ENCODE results near the gene YTHDC2. TPM values are rescaled to one million over a fixed set of nuclear protein-coding genes. Genes with fewer than 3 reads are reported as not detected.
A peak's percentile ranks its signal among the peaks of the same experiment; 100 is the strongest.

The YTHDC2 gene
- total RNA-seq, 2 experiments from 2014 or later: 26.8 to 28.2 TPM

DNA sequence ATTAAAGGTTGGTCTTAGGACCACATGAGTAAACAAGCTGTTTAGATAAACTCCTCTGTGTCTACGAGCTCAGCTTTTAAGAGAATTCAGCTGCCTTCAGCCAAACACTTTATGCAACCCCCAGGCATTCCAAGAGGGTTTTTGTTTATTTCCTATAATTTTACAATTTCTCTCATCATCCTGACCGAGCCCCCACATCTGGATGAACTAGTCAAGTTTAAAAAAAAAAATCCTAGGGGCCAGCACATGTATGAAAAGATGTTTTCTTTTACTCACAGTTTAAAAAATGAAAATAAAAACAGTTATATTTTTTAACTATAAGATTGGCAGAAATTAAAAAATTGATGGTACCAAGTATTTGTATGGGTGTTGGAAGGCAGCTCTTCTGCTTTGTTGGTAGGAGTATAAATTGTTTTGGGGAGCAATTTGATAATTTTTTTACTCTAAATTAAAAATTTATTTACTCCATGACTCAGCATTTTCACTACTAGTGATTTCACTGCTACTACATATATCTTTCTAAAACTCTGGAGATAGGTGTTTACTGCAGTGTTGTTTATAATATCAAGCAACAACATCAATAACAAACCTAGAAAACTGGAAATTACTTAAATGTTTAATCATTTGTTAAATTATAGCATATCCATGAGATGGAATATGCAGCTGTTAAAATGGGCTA, 18.1 kb downstream of the YTHDC2 start:
- Mint-ChIP-seq H3K27me3 (no peaks in the 10 kb centered on the region), H3K27ac (no peak overlapping the region), H3K4me1 (ENCODE audit: low read depth) (no peaks in the 10 kb centered on the region), H3K36me3 (ENCODE audit: low read depth) (peaks cover 45% of the 10 kb centered on the region), H3K9me3 (peaks cover 7% of the 10 kb centered on the region), H3K4me3 (no peak overlapping the region)
- TF ChIP-seq, protein P1, sequence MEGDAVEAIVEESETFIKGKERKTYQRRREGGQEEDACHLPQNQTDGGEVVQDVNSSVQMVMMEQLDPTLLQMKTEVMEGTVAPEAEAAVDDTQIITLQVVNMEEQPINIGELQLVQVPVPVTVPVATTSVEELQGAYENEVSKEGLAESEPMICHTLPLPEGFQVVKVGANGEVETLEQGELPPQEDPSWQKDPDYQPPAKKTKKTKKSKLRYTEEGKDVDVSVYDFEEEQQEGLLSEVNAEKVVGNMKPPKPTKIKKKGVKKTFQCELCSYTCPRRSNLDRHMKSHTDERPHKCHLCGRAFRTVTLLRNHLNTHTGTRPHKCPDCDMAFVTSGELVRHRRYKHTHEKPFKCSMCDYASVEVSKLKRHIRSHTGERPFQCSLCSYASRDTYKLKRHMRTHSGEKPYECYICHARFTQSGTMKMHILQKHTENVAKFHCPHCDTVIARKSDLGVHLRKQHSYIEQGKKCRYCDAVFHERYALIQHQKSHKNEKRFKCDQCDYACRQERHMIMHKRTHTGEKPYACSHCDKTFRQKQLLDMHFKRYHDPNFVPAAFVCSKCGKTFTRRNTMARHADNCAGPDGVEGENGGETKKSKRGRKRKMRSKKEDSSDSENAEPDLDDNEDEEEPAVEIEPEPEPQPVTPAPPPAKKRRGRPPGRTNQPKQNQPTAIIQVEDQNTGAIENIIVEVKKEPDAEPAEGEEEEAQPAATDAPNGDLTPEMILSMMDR (IDR thresholded peaks at IDR 0.05): no peak
- intact Hi-C loops (cut with micrococcal nuclease): no loop called here
- peak; percentile 16 for DNase-seq
- CTCF ChIA-PET: no interaction called here
- no peak for ATAC-seq
- POLR2A ChIA-PET: interaction anchor here (0.9 kb wide), 1 partner anchor 18 kb away, joined by 3 read pairs; the partner anchor contains the start of gene YTHDC2

DNA sequence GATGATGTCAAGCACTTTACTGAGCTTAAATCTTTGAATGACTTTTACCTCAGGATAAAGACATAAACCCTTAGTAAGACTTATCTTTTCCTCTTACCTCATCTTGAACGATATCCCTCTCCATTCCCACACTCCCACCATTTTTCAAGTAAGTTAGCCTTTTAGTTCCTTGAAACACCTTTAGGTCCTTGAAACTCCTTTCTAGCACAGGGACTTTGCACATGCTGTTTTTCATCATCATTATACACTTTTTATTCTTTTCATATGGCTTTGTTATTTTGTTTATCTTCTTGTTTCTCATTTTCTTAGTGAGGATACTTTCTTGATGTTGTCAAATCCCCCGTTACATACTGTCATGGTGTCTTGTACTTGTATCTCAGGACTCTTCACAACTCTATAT, 24.8 kb downstream of the YTHDC2 start:
- ATAC-seq (no peak), DNase-seq (no peak)
- H3K9me3 Mint-ChIP-seq: no peaks in the 10 kb centered on the region
- H3K27me3 Mint-ChIP-seq: no peaks in the 10 kb centered on the region
- POLR2A ChIA-PET: no interaction called here
- peaks cover 30% of the 10 kb centered on the region for H3K36me3 Mint-ChIP-seq (ENCODE audit: low read depth)
- TF ChIP-seq, protein P1 (IDR thresholded peaks at IDR 0.05): no peak
- H3K4me3 Mint-ChIP-seq: no peak overlapping the region
- H3K4me1 Mint-ChIP-seq (ENCODE audit: low read depth): no peaks in the 10 kb centered on the region
- CTCF ChIA-PET: interaction anchor here (1.0 to 1.8 kb wide), 2 partner anchors 10 to 204 kb away, joined by 3 to 4 read pairs; no protein-coding TSS in a partner anchor
- H3K27ac Mint-ChIP-seq: no peak overlapping the region
- intact Hi-C loops (cut with micrococcal nuclease): no loop called here

DNA sequence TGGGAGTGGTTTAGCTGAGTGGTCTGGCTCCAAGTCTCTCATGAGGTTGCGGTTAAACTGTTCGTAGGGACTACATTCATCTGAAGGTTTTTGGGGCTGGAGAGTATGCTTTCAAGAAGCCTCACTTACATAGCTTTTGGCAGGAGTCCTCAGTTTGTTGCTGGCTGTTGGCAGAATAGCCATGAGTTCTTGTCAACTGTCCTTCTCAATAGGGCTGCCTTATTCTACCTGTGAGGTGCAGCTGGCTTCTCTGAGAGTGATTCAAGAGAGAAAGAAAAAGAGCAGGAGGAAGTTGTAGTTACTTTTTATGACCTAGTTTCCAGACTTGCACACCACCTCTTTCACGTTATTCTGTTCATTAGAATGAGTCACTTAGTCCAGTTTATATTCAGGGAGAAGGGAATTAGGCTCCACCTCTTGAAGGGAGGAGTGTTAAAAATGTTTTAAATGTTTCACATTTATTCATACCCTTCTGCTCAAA, 33.2 kb downstream of the YTHDC2 start:
- H3K27me3 Mint-ChIP-seq: no peaks in the 10 kb centered on the region
- H3K27ac Mint-ChIP-seq: peak overlapping the region; percentile 73
- no peaks in the 10 kb centered on the region for H3K9me3 Mint-ChIP-seq
- H3K36me3 Mint-ChIP-seq (ENCODE audit: low read depth): peaks cover 41% of the 10 kb centered on the region
- peaks cover 13% of the 10 kb centered on the region for H3K4me1 Mint-ChIP-seq (ENCODE audit: low read depth)
- intact Hi-C loops (cut with micrococcal nuclease): no loop called here
- ATAC-seq: no peak
- H3K4me3 Mint-ChIP-seq: no peak overlapping the region
- CTCF ChIA-PET: interaction anchor here (1.0 kb wide), 1 partner anchor 65 kb away, joined by 4 read pairs; no protein-coding TSS in a partner anchor
- POLR2A ChIA-PET: no interaction called here
- TF ChIP-seq, protein P1 (IDR thresholded peaks at IDR 0.05): no peak
- no peak for DNase-seq

DNA sequence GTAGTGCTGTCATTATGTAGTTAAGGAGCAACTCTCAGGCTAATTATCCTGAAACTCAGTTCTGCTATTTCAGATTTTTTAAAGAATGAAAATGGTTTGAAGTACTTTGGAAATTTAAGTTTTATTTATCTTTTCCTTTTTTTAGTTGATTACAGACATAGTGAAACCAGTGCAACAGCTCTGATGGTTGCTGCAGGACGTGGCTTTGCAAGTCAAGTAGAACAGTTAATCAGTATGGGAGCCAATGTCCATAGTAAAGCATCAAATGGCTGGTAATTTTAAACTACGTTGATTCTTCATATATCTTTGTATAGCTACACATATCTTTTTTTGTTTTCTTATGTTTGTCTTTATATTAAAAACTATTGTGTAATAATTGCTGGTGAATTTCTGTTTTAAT, 34.9 kb downstream of the YTHDC2 start:
- peaks cover 44% of the 10 kb centered on the region for H3K36me3 Mint-ChIP-seq (ENCODE audit: low read depth)
- no peak for ATAC-seq
- TF ChIP-seq, protein P1 (IDR thresholded peaks at IDR 0.05): no peak
- intact Hi-C loops (cut with micrococcal nuclease): no loop called here
- H3K9me3 Mint-ChIP-seq: no peaks in the 10 kb centered on the region
- no peaks in the 10 kb centered on the region for H3K27me3 Mint-ChIP-seq
- H3K4me1 Mint-ChIP-seq (ENCODE audit: low read depth): peaks cover 13% of the 10 kb centered on the region
- H3K4me3 Mint-ChIP-seq: no peak overlapping the region
- CTCF ChIA-PET: interaction anchor here (1.4 kb wide), 1 partner anchor 10 kb away, joined by 4 read pairs; no protein-coding TSS in a partner anchor
- POLR2A ChIA-PET: no interaction called here
- no peak overlapping the region for H3K27ac Mint-ChIP-seq
- DNase-seq: no peak

DNA sequence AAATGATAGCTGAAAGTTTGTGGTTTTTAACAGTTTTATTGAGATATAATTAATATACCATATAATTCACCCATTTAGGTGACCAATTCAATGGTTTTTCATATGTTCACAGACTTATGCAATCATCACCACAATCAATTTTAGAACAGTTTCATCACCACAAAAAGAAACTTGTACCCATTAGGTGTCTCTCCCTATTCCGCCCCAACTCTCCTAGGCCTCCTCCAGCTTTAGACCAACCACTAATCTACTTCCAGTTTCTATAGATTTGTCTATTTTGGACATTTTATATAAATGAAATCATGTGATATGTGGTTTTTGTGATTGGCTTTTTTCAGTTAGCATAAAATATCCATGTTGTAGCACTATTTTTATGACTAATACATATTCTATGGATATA, 38.6 kb downstream of the YTHDC2 start:
- TF ChIP-seq, protein P1 (IDR thresholded peaks at IDR 0.05): no peak
- CTCF ChIA-PET: interaction anchor here (0.7 kb wide), 1 partner anchor 28 kb away, joined by 3 read pairs; no protein-coding TSS in a partner anchor
- intact Hi-C loops (cut with micrococcal nuclease): no loop called here
- Mint-ChIP-seq H3K36me3 (ENCODE audit: low read depth) (peaks cover 31% of the 10 kb centered on the region), H3K27me3 (no peaks in the 10 kb centered on the region), H3K4me1 (ENCODE audit: low read depth) (no peaks in the 10 kb centered on the region), H3K27ac (no peak overlapping the region), H3K4me3 (no peak overlapping the region), H3K9me3 (no peaks in the 10 kb centered on the region)
- POLR2A ChIA-PET: no interaction called here
- DNase-seq (no peak), ATAC-seq (no peak)

Measured in activated CD8-positive, alpha-beta T cell treated with anti-CD3 and anti-CD28 coated beads for 36 hours (primary cell).